ENCODE measurements around the gene BCAM.

Gene BCAM

DNA sequence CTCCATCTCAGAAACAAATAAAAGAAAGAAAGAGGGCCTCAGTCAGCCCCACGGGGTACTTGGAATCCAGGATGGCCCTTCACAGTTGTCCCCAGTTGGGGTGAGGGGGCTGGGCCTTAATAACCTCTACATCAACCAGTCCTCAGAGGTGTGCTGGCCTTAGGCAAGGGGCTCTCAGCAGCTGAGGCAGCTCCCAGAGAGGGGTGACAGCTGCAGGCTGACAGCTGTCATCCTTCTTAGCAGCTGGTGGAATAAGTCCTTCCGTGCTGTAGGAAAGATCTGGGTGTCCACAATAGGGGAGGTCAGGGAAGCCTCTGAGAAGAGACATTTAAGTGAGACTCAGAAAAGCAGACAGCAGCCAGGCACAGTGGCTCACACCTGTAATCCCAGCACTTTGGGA, 7.4 kb downstream of the BCAM start:
- Histone ChIP-seq H3K27ac (ENCODE audit: poor library complexity, severe bottlenecking) (no peak overlapping the region), H3K4me3 (ENCODE audit: severe bottlenecking) (no peak overlapping the region), H3K27me3 (ENCODE audit: insufficient read depth, poor library complexity, severe bottlenecking) (no peaks in the 10 kb centered on the region), H3K9me3 (ENCODE audit: severe bottlenecking) (no peaks in the 10 kb centered on the region), H3K36me3 (ENCODE audit: low read depth) (peaks cover 33% of the 10 kb centered on the region), H3K4me1 (ENCODE audit: insufficient read depth, poor library complexity, severe bottlenecking) (no peaks in the 10 kb centered on the region)
- TF ChIP-seq, protein P1, sequence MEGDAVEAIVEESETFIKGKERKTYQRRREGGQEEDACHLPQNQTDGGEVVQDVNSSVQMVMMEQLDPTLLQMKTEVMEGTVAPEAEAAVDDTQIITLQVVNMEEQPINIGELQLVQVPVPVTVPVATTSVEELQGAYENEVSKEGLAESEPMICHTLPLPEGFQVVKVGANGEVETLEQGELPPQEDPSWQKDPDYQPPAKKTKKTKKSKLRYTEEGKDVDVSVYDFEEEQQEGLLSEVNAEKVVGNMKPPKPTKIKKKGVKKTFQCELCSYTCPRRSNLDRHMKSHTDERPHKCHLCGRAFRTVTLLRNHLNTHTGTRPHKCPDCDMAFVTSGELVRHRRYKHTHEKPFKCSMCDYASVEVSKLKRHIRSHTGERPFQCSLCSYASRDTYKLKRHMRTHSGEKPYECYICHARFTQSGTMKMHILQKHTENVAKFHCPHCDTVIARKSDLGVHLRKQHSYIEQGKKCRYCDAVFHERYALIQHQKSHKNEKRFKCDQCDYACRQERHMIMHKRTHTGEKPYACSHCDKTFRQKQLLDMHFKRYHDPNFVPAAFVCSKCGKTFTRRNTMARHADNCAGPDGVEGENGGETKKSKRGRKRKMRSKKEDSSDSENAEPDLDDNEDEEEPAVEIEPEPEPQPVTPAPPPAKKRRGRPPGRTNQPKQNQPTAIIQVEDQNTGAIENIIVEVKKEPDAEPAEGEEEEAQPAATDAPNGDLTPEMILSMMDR (IDR thresholded peaks at IDR 0.05; ENCODE audit: poor library complexity, severe bottlenecking): no peak
- DNase-seq (ENCODE audit: low spot score): no peak
- ATAC-seq (ENCODE audit: low read depth): no peak

- no peak overlapping the region for H3K4me3 ChIP-seq (ENCODE audit: severe bottlenecking)
- peaks cover 20% of the 10 kb centered on the region for H3K36me3 ChIP-seq (ENCODE audit: low read depth)
- TF ChIP-seq, protein P1 (IDR thresholded peaks at IDR 0.05; ENCODE audit: poor library complexity, severe bottlenecking): no peak
- ATAC-seq (ENCODE audit: low read depth) (no peak), DNase-seq (ENCODE audit: low spot score) (no peak)
- no peaks in the 10 kb centered on the region for H3K9me3 ChIP-seq (ENCODE audit: severe bottlenecking)
- H3K4me1 ChIP-seq (ENCODE audit: insufficient read depth, poor library complexity, severe bottlenecking): no peaks in the 10 kb centered on the region
- no peaks in the 10 kb centered on the region for H3K27me3 ChIP-seq (ENCODE audit: insufficient read depth, poor library complexity, severe bottlenecking)
- no peak overlapping the region for H3K27ac ChIP-seq (ENCODE audit: poor library complexity, severe bottlenecking)
These were observed 9.0 kb downstream of the BCAM start for GRCh38 chr19:44817725-44818465.

DNA sequence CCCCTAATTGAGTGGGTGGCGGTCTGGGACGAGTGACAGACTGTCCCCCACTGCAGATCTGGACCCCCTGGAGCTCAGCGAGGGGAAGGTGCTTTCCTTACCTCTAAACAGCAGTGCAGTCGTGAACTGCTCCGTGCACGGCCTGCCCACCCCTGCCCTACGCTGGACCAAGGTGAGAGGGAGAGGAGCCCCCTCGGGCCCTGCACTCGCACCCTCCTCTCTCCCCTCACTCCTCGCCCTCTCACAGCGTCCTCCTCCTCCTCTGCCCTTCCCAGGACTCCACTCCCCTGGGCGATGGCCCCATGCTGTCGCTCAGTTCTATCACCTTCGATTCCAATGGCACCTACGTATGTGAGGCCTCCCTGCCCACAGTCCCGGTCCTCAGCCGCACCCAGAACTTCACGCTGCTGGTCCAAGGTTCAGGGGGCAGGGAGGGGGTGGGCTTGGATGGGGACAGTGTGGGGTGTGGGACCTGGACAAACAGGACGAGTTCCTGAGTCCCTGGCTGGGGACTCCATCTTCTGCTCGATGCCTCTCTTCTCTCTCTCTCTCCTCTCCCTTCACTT, 9.6 kb downstream of the BCAM start:
- no peak overlapping the region for H3K4me3 ChIP-seq (ENCODE audit: severe bottlenecking)
- H3K4me1 ChIP-seq (ENCODE audit: insufficient read depth, poor library complexity, severe bottlenecking): no peaks in the 10 kb centered on the region
- no peak overlapping the region for H3K27ac ChIP-seq (ENCODE audit: poor library complexity, severe bottlenecking)
- TF ChIP-seq, protein P1 (IDR thresholded peaks at IDR 0.05; ENCODE audit: poor library complexity, severe bottlenecking): no peak
- ATAC-seq (ENCODE audit: low read depth) (no peak), DNase-seq (ENCODE audit: low spot score) (no peak)
- H3K9me3 ChIP-seq (ENCODE audit: severe bottlenecking): no peaks in the 10 kb centered on the region
- peaks cover 14% of the 10 kb centered on the region for H3K36me3 ChIP-seq (ENCODE audit: low read depth)
- no peaks in the 10 kb centered on the region for H3K27me3 ChIP-seq (ENCODE audit: insufficient read depth, poor library complexity, severe bottlenecking)

GRCh38 chr19:44819246-44819832, 10.4 kb downstream of the BCAM start:
- DNase-seq (ENCODE audit: low spot score) (no peak), ATAC-seq (ENCODE audit: low read depth) (no peak)
- Histone ChIP-seq H3K27ac (ENCODE audit: poor library complexity, severe bottlenecking) (no peak overlapping the region), H3K36me3 (ENCODE audit: low read depth) (peaks cover 7% of the 10 kb centered on the region; the same call in 1 of the 2 replicates), H3K4me3 (ENCODE audit: severe bottlenecking) (no peak overlapping the region), H3K4me1 (ENCODE audit: insufficient read depth, poor library complexity, severe bottlenecking) (no peaks in the 10 kb centered on the region), H3K9me3 (ENCODE audit: severe bottlenecking) (no peaks in the 10 kb centered on the region), H3K27me3 (ENCODE audit: insufficient read depth, poor library complexity, severe bottlenecking) (no peaks in the 10 kb centered on the region)
- TF ChIP-seq, protein P1 (IDR thresholded peaks at IDR 0.05; ENCODE audit: poor library complexity, severe bottlenecking): no peak

Measured in RWPE2 (cell line).